ENCODE results near the gene PRSS50. TPM values are rescaled to one million over a fixed set of nuclear protein-coding genes. Genes with fewer than 3 reads are reported as not detected.

Gene PRSS50
- total RNA-seq, 4 donors from 2014 or later, result 0.31 to 0.54 TPM; not detected in 2

- WGBS, 2 donors (ENCODE audit: low coverage in 1 of 2), result no CpG with 5 or more reads among the region's 4 CpGs
- Histone ChIP-seq H3K27me3 (peaks cover 7% of the 10 kb centered on the region), H3K9me3 (no peaks in the 10 kb centered on the region), H3K4me1 (peaks cover 2 to 58% (median 33%) of the 10 kb centered on the region in 3 donors), H3K4me3 (peak overlapping the region in 1 of 2 donors; percentile 53), H3K36me3 (no peaks in the 10 kb centered on the region), H3K27ac (peak overlapping the region in 2 of 4 donors; percentile 50 to 56)
- ATAC-seq, result no peak
- TF ChIP-seq EP300 (IDR thresholded peaks at IDR 0.05) (no peak), POLR2A (IDR thresholded peaks at IDR 0.05) (no peak), POLR2AphosphoS5 (IDR thresholded peaks at IDR 0.05) (no peak)
- TF ChIP-seq, protein P1, sequence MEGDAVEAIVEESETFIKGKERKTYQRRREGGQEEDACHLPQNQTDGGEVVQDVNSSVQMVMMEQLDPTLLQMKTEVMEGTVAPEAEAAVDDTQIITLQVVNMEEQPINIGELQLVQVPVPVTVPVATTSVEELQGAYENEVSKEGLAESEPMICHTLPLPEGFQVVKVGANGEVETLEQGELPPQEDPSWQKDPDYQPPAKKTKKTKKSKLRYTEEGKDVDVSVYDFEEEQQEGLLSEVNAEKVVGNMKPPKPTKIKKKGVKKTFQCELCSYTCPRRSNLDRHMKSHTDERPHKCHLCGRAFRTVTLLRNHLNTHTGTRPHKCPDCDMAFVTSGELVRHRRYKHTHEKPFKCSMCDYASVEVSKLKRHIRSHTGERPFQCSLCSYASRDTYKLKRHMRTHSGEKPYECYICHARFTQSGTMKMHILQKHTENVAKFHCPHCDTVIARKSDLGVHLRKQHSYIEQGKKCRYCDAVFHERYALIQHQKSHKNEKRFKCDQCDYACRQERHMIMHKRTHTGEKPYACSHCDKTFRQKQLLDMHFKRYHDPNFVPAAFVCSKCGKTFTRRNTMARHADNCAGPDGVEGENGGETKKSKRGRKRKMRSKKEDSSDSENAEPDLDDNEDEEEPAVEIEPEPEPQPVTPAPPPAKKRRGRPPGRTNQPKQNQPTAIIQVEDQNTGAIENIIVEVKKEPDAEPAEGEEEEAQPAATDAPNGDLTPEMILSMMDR (IDR thresholded peaks at IDR 0.05), result no peak
Measured at GRCh38 chr3:46700772-46701171, 16.9 kb downstream of the PRSS50 start.

GRCh38 chr3:46699676-46700523, 17.8 kb downstream of the PRSS50 start:
- no CpG with 5 or more reads among the region's 8 CpGs for WGBS, 2 donors (ENCODE audit: low coverage in 1 of 2)
- TF ChIP-seq POLR2A (IDR thresholded peaks at IDR 0.05) (no peak), EP300 (IDR thresholded peaks at IDR 0.05) (no peak), POLR2AphosphoS5 (IDR thresholded peaks at IDR 0.05) (peak; percentile 15)
- Histone ChIP-seq H3K27ac (peak overlapping the region in 3 of 4 donors; percentile 50 to 60 (median 56)), H3K4me1 (peaks cover 2 to 61% (median 42%) of the 10 kb centered on the region in 3 donors), H3K27me3 (peaks cover 7% of the 10 kb centered on the region), H3K36me3 (no peaks in the 10 kb centered on the region), H3K4me3 (no peak overlapping the region), H3K9me3 (no peaks in the 10 kb centered on the region)
- ATAC-seq, result peak; percentile 55

DNA sequence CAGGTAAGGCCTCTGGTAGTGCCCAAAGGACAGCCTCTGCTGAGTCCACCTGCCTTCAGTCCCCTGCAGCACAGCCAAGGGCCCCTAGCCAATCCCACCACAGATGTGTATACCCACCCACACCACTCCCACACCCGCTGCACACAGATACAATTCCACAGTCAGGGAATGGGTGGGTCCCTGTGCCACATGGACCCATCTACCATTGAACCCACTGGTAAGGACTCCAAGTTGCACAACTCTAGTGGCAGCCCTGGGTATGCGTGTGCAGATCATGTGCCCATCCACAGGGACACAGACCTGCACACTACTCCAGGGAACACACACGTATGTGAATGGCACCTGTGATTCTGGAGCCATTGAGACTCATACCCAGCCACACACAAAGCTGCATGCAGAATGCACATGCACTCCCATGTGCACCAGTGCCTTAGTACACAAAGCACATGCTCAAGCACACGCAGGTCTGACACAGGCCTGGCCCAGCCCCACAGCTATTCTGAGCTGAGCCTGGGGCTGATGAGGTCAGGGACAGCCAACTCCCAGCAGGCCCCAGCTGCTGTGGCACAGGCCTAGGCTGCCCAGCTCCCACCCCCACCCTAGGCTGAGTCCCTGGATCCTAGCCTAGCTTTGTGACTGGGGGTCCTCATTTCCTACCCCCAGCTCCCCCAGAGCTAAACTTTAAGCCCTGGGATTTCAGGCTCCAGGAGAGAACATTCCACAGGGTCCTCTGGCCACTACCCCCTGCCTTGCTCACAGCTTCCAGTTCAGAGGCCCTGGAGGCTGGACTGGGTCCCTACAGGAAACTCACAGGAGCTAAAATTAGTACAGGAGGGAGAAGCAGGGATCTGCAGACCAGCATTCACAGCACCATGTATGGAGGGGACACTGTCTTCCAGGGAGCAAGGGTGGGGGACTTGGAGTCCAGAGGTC, 21.4 kb downstream of the PRSS50 start:
- H3K27me3 ChIP-seq, result peaks cover 3% of the 10 kb centered on the region
- H3K27ac ChIP-seq, result peak overlapping the region in 3 of 4 donors; percentile 74 to 83 (median 82)
- peak; percentile 23 for ATAC-seq
- no peak for TF ChIP-seq POLR2A (IDR thresholded peaks at IDR 0.05)
- no peak for TF ChIP-seq POLR2AphosphoS5 (IDR thresholded peaks at IDR 0.05)
- TF ChIP-seq, protein P1 (IDR thresholded peaks at IDR 0.05), result peak in 1 of 4 experiments; percentile 10
- no peaks in the 10 kb centered on the region for H3K36me3 ChIP-seq
- H3K4me1 ChIP-seq, result peaks cover 2 to 85% (median 57%) of the 10 kb centered on the region in 3 donors
- 90% methylated on average over 2 of the region's 4 CpGs; no CpG with 5 or more reads in 1 of the 2 donors for WGBS, 2 donors (ENCODE audit: low coverage in 1 of 2)
- H3K4me3 ChIP-seq, result no peak overlapping the region
- H3K9me3 ChIP-seq, result no peaks in the 10 kb centered on the region

DNA sequence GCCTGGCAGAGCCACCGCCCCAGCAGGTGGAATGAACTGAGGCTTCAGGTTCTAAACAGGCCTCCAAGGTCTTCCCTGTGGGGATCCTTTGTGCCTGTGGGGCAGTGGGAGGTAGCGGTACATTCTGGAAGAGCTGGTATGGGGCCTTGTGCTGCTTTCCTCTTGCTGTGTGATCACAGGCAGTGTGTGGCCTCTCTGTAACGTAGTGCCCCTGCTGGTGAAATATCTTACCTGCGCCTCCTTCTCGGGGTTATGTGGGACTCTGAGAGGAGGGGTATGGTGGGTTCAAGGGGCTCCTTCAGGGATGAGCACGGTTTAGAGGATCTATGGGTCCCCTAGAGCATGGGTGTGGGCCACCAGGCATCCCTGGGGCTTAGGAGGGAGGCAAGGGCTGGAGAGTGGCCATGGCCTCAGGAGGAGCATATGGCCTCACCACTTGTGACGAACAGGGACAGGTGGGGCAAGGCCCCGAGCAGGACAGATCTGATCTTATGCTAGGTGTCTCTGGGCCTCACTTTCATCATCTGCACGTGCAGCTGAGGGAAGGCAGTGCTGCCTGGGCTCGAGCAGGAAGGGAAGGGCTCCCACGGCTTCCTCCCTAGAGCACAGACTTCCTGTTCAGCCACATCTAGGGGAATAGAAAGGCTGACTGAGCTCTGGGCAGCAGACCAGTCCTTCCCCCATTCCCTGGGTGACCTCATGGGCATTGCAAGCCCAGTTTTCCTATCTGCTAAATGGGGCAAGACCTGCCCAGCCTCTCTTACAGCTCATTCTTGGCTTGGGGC, 22.3 kb downstream of the PRSS50 start:
- TF ChIP-seq EP300 (IDR thresholded peaks at IDR 0.05), result no peak
- TF ChIP-seq, protein P1 (IDR thresholded peaks at IDR 0.05), result peak in 1 of 4 experiments; percentile 3
- no peaks in the 10 kb centered on the region for H3K36me3 ChIP-seq
- peak; percentile 58 for ATAC-seq
- WGBS, 2 donors (ENCODE audit: low coverage in 1 of 2), result 90% methylated on average over 2 of the region's 11 CpGs; no CpG with 5 or more reads in 1 of the 2 donors
- H3K27me3 ChIP-seq, result no peaks in the 10 kb centered on the region
- H3K4me3 ChIP-seq, result no peak overlapping the region
- peak overlapping the region in 3 of 4 donors; percentile 74 to 83 (median 82) for H3K27ac ChIP-seq
- no peaks in the 10 kb centered on the region for H3K9me3 ChIP-seq
- peaks cover 2 to 85% (median 50%) of the 10 kb centered on the region in 3 donors for H3K4me1 ChIP-seq

Data from gastroesophageal sphincter (tissue), 4 donors.